IPS-18c (cell line): ENCODE results near the gene SEMA3B.
A peak's percentile ranks its signal among the peaks of the same experiment; 100 is the strongest.
"Not testable (repeated sequence)": the region's sequence is repeated elsewhere in the genome, so short reads cannot be mapped to it uniquely, and the experiment has no call there.

Experiments
- H3K4me3 ChIP-seq: 2 replicates; pipeline ENCODE4 v1.7.0; 2013; ENCODE audit warnings: low read depth, mild to moderate bottlenecking, low read length, moderate library complexity; ENCODE audit not compliant: insufficient read depth
- H3K9me3 ChIP-seq: one replicate; pipeline ENCODE4 v1.6.1; 2013; ENCODE audit warnings: mild to moderate bottlenecking, low read length, moderate library complexity; ENCODE audit not compliant: control insufficient read depth, insufficient read depth

Gene SEMA3B

DNA sequence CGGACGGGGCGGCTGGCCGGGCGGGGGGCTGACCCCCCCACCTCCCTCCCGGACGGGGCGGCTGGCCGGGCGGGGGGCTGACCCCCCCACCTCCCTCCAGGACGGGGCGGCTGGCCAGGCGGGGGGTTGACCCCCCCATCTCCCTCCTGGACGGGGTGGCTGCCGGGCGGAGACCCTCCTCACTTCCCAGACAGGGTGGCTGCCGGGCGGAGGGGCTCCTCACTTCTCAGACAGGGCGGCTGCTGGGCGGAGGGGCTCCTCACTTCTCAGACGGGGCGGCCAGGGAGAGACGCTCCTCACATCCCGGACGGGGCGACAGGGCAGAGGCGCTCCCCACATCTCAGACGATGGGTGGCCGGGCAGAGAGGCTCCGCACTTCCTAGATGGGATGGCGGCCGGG lies 43.1 kb downstream of the SEMA3B start:
- not testable (repeated sequence) for H3K4me3 ChIP-seq, H3K9me3 ChIP-seq

DNA sequence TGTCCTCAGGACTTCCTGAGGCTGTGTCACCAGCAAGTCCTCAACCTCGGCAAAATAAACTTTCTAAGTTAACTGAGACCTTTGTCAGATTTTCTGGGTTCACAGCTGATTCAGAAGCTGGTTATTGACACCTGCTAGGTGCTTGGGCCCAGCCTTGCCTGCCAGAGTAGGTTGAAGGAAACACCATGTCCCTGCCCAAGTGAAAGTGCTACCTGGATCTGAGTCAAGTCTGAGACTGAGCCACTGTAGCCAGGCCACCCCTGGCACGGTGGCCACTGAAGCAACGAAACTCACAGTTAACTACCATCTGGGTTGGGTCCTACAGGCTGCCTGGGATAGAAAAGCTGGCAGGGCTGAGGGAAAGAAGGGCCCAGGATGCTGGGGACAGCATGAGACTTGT lies 45.4 kb downstream of the SEMA3B start:
- Histone ChIP-seq H3K4me3 (no peak overlapping the region), H3K9me3 (peaks cover 3% of the 10 kb centered on the region)

DNA sequence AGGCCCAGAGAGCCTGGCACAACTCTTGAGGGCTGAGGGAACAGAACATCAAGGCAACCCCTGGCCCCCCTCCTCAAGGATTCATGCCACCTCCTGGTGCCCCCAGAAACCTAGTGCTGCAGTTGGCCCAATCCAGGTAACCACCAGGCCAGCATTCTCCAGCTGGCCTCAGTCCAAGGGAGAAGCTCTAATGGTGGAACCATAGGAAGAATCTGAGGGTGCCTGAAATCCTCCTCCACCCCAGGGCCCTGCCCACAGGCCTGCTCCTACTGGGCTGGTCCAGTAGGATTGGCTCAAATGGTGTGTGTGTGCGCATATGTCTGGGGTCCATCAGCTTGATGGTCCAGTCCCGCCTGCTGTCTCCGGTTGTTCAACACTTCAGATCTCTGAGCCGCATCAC lies 45.9 kb downstream of the SEMA3B start:
- Histone ChIP-seq H3K4me3 (no peak overlapping the region), H3K9me3 (no peaks in the 10 kb centered on the region)

DNA sequence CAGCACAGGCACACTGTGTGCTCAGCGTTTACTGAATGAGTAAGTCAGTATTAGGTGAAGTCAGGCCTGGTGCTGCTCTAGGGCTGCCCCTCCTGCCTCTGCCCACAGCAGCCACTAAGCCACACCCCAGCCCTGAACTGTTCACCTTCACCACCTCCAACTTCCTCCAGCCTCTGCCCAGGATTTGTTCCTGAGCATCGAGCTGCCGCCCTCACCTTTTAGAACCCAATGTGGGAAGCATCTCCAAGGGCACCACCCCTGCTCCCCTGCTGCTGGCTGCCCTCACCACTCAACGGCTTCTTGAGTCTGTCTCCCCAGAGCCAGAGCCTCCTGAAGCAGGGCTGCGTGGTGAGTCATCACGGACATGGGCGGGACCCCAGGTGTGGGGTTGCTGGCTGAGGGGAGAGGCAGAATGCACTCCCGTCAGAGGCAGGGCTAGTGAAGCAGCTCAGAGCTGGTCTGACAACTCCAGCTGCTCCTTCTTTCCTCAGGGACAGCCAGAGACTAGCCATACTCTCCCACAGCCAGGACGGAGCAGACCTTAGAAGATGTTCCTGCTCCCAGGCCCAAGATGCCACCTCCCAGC lies 47.8 kb downstream of the SEMA3B start:
- Histone ChIP-seq H3K4me3 (no peak overlapping the region; the same call in 1 of the 2 replicates), H3K9me3 (no peaks in the 10 kb centered on the region)

DNA sequence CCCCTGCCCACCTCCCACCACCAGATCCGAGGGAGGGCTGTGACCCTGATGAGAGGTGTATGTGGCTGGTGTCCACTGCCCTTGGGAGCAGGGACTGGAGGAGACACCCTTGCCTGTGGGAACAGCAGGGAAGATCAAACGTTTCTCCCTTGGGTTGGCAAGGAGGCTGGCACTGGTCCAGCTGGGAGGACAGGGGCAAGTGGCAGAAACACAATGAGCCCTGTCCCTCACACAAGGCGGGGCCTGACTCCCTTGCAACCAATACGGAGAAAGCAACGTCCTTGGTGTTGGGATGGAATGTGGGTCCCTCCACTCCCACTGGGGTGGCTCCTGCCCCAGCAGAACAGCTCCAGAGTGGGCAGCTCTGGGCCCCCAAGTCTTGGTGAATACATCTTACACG lies 48.4 kb downstream of the SEMA3B start:
- H3K4me3 ChIP-seq: no peak overlapping the region; the same call in 1 of the 2 replicates
- H3K9me3 ChIP-seq: no peaks in the 10 kb centered on the region

DNA sequence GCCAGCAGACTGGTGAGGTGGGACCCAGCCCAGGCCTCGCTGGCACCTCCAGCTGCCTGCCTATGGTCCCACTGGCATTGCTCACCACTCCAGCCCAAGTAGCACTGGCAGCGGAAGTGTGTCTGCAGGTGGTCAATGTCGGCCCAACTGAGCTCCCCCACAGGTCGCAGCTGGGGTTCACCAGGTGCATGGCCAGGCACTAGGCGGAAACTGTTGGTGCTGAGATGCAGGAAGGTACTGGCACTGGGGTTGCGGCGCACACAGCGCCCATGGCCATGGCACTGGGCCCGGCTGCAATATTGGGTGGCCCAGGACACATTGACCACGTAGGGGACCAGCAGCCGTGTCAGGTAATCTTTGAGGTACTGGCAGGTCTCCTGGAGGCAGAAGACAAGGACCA lies 49.2 kb downstream of the SEMA3B start:
- no peak overlapping the region for H3K4me3 ChIP-seq
- H3K9me3 ChIP-seq: no peaks in the 10 kb centered on the region

DNA sequence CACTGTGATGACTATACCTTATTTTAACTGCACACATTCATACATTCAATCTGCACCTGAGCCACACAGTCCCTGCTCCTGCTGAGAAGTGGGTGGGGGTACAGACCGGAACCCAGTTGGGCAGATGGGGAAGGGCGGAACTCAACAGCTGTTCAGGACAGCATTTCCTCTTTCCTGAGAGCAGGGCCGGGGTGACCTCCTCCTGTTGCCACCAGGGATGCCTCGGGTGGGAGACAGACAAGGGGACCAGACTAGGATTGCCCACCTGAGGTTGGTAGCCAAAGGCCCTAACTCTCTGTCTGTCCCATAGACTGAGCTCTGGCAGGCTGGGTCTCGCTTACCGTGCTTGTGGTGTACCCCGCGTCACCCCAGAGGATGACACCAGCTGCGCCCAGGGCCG lies 49.7 kb downstream of the SEMA3B start:
- H3K9me3 ChIP-seq: no peaks in the 10 kb centered on the region
- no peak overlapping the region for H3K4me3 ChIP-seq

DNA sequence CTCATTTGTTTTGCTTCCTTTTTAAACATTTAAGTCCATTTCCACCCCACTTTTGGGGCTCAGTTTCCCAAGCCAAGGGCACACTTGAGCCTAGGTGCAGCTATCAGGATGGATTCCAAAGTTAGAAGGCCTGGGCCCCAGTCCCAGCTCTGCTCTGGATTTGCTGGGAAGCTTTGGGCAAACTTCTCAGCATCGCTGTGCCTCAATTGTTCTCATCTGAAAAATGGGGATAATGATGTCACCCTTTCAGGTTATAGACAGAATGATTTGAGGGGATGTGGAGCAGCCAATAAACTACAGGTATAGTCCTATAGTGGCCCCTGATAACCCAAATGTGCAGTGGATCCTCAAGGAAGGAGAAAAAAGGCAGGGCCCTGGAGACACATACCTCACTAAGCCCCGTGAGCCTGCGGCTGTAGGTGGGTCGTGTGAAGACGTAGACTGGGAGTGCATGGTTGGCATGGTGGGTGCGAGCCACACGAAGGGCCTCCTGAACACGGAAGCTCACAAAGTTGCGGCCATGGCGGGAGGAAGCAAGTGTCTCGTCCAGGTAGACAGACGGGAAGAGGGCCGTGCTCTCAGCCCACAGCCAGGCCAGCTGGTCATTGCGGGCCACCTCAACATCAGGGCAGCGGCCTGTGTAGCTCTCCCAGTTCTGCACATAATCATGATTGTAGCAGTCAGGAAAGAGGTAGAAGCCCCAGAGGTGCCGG lies 50.4 kb downstream of the SEMA3B start:
- Histone ChIP-seq H3K4me3 (no peak overlapping the region; the same call in 1 of the 2 replicates), H3K9me3 (no peaks in the 10 kb centered on the region)

DNA sequence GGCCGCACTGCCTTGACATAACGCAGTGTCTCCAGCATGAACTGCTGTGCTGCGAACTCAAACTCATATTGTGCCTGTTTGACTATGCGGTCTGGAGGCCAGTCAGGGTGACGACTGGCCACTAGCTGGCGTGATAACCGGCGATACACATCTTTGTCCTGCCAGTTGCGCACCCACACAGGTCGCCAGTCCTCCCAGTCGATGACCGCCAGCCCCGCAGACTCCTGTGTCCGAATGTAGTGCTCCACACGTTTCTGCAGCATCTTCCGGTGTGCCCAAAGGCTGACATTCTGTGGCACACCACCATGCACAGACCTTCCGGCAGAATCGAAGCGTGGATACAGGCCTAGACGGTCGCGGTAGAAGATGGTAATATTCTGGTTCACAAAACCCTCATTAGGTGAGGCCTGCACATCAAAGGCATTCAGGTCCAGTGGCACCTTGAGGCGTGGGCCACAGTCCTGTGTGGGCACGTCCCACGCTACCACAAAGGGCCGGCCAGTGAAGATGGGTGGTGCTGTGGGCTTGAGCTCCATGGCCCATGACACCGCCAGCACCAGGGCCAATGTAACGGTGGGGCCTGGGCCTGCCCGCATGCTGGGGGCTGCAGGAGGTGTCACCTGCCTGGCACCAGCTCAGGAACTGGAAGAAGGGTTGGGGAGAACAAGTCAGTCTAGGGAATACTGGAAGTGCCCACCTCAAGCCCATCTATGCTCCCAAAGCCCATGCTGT lies 51.1 kb downstream of the SEMA3B start:
- peak overlapping the region; percentile 52 for H3K4me3 ChIP-seq
- H3K9me3 ChIP-seq: no peaks in the 10 kb centered on the region

DNA sequence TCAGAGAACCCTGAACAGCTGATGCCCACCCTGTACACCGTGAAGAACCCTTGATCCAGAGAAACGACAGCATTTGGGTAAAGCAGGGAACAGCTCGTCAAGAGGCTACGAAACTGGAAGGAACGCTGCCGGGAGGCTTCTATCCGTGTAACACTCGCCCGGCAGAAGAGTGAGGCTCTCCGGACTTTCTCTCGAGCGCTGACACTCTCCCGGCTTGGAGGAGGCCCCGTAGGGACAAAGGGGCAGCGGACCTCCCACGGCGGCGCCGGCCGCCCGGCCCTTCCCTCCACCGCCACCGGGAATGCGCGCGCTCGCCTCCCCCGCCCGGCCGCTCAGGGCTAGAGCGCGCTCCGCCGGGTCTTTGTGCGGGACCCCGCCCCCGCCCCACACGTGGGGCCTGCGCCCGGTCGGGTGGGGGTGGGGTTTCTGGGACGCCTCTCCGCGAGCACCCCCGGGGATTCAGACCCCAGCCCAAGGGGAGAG lies 51.9 kb downstream of the SEMA3B start:
- no peaks in the 10 kb centered on the region for H3K9me3 ChIP-seq
- H3K4me3 ChIP-seq: peak overlapping the region; percentile 52

DNA sequence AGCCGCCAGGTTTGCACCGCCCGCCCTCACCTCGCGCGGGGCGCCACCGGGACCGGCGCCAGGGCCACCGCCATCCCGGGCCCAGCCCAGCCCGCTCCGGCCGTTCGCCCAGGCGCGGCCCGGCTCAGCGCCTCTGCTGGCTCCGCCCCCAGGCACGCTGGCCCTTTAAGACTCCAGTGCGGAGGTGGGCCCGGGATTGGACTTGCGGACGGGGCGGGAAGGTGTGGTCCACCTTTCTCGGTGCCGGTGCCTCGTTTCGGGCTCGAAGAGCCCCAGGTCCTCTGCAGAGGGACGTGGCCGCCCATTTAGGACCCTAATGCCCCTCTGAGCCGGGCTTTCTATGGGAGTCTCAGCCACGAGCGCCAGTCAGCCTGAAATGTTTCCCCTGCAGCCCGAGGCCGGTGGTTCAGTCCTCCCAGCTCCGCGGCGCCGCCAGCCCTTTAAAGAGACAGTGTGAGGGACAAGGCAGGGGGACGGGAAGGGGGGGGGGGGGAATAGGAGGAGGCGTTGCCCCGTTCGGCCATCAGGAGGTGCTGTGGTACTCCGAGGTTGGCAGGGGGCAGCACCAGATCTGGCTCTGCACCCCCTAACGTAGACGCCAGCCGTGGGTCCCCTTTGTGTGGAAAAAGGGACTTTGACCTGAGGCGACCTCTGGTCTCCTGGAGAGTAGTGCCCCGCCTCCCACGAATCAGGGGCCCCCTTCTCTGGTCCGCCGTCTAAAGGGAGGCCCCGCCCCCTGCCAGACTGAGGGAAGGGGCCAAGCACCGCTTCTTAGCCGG lies 52.6 kb downstream of the SEMA3B start:
- H3K9me3 ChIP-seq: no peaks in the 10 kb centered on the region
- H3K4me3 ChIP-seq: peak overlapping the region; percentile 71

DNA sequence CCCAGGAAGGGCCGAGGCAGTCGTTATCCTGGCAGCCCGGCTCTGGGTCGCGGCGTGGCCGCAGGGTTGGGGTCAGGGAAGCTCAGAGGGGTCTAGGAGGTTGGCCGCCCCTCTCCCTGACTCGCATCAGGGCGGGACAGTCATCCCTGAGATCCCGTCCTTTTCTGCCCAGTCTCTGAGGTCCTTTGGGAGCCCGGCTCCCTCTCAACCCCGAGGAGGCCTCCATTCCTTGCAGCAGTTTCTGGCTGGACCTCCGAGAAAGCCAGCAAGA lies 53.1 kb downstream of the SEMA3B start:
- peak overlapping the region; percentile 71 for H3K4me3 ChIP-seq
- no peaks in the 10 kb centered on the region for H3K9me3 ChIP-seq

DNA sequence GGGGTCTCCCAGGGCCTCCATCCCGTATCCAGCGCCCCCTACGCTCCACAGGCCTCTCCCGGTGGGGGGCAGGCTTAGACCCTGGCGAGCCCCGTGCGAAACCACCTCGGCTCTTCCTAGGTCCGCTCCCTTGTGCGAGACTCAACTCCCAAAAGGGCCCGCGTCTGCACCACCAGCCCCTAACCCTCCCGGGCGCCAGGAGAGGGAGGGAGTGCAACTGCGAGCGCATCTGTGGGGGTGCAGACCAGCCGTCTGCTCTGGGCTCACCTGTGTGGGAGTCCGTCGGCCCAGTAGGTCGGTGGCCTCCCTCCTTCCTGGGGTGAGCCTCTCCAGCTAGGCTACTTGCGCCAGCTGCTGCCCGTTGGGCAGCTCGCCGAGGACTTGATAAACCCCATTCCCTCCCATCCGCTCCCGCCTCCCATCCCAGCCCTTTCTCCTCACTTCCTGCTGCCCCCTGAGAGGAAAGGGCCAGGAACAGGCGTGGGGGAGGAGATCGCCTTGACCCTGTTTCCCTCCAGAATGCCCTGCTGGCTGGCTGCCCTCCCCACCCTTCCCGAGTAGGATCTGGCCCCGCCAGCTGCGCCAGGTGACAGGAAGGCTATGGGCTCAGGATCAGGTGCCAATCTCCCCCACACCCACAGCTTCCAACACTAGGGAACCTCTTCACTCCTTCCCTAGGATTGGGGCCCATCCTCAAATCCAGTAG lies 53.6 kb downstream of the SEMA3B start, which contains the start of gene HYAL2:
Gene HYAL2 (minus strand): TSS at position 360 of the 706 bp plus-strand sequence. CDS start 2,256 bp downstream, outside the sequence.
- Histone ChIP-seq H3K4me3 (peak within 1 kb of the TSS; percentile 71), H3K9me3 (no peaks in the 10 kb centered on the region)

DNA sequence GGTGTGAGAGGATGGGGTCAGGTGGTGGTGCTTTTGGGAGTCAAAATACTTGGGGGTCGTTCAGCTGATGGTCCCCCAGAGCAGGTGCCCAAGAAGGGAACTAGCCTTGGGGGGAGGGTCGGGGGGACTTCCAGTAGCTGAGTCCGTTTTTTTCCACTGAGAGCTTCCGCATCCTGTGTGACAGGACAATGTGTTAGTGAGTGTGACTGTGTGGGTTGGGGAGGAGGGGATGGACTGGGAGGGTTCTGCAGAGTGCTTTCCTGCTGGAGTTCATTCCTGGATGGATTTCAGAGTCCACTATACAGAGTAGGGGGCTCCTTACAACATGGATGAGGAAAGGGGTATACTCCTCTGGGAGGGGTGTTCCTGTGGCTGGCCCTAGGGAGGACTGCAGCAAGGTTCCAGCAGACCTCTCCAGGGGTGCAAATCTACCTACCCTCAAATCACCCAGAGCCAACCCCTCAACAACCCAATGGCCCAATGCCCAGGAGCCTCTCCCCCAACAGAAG lies 54.2 kb downstream of the SEMA3B start:
- Histone ChIP-seq H3K4me3 (peak overlapping the region; percentile 71), H3K9me3 (peaks cover 4% of the 10 kb centered on the region)

DNA sequence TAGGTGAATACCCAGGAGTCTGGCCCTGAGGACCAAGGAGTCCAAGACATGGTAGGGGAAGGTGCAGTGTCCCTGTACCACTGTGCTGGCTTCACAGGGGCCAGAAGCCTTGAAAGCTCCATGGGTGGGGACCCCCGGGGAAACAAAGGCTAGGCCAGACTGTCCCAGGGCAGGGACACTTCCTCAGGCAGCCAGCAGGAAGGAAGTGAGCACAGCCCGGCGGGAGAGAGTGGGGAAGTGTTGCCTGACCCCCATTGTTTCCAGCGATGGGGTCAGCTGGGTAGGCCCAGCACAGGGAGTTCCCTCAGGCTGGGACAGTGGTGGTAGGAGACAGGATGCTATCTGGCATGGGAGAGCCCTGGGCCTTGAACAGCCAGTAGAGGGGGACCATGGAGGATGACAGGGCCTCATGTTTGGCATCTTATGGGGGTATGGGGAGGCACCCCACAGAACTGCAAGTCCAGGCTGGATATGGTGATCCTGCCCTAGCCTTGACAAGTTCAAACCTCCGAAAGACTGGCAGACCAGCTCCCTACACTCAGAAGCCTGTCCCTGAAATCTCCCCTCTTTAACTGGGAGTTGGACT lies 54.8 kb downstream of the SEMA3B start:
- H3K9me3 ChIP-seq: peaks cover 8% of the 10 kb centered on the region
- H3K4me3 ChIP-seq: no peak overlapping the region

DNA sequence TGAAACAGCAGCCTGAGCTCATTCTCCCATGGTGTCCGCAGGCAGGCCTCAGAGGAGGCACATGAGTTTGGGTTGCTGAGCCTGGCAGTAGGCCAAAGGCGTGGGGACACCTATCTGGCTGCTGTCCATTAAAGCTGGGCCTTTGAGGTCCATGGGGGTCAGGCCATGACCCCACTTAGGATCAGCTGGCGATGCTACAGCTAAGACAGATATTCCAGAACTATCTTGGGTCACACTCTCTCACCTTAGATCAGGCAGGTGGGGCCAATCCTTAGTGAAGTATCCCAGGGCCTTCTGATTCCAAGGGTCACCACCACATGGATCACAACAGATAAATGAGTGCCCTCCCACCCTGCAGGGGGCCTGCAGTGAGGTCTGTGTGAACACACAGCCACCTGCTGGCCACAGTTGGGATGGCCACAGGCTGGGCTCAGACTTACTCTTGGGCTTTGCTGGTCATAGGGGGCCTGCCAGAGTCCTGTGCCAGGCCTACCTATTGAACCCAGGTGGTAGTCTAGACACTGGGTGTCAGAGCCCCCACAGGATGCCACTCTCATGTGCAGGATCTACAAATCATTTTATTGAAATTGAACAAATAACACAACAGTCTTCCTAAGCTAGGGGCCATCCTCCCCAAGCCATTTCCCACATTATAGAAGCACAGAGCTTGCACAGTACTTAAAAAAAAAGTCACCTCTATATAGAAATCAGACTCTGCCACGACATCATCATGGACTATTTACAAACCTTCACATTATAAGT lies 55.6 kb downstream of the SEMA3B start:
- Histone ChIP-seq H3K4me3 (no peak overlapping the region), H3K9me3 (peaks cover 8% of the 10 kb centered on the region)
